Measurements from ENCODE around the gene PIM1.

DNA sequence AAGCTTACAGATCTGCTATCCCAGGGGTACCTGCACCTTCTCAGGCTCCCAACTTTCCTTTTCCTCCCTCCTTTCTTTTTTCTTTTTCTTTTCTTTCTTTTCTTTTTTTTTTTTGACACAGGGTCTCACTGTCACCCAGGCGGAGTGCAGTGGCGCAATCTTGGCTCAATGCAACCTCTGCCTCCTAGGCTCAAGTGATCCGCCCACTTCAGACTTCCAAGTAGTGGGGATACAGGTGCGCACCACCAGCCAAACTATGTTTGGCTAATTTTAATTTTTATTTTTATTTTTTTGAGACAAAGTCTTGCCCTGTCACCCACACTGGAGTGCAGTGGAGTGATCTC lies 36.0 kb downstream of the PIM1 start:
- no peak for TF ChIP-seq POLR2A (IDR thresholded peaks at IDR 0.05)
- TF ChIP-seq, protein P1, sequence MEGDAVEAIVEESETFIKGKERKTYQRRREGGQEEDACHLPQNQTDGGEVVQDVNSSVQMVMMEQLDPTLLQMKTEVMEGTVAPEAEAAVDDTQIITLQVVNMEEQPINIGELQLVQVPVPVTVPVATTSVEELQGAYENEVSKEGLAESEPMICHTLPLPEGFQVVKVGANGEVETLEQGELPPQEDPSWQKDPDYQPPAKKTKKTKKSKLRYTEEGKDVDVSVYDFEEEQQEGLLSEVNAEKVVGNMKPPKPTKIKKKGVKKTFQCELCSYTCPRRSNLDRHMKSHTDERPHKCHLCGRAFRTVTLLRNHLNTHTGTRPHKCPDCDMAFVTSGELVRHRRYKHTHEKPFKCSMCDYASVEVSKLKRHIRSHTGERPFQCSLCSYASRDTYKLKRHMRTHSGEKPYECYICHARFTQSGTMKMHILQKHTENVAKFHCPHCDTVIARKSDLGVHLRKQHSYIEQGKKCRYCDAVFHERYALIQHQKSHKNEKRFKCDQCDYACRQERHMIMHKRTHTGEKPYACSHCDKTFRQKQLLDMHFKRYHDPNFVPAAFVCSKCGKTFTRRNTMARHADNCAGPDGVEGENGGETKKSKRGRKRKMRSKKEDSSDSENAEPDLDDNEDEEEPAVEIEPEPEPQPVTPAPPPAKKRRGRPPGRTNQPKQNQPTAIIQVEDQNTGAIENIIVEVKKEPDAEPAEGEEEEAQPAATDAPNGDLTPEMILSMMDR (IDR thresholded peaks at IDR 0.05) = no peak
